GM18519 (cell line): Measurements from ENCODE around the gene ZNF837.
"Not testable (repeated sequence)": the region's sequence is repeated elsewhere in the genome, so short reads cannot be mapped to it uniquely, and the experiment has no call there.

ENCODE experiments used
- ATAC-seq: cut with Tn5 transposase; IDR thresholded peaks from one replicate; pipeline ENCODE4 v1.9.1; 2021; ENCODE audit warnings: mild to moderate bottlenecking, moderate library complexity; ENCODE audit not compliant: unreplicated experiment, low FRiP score

ZNF837 gene

DNA sequence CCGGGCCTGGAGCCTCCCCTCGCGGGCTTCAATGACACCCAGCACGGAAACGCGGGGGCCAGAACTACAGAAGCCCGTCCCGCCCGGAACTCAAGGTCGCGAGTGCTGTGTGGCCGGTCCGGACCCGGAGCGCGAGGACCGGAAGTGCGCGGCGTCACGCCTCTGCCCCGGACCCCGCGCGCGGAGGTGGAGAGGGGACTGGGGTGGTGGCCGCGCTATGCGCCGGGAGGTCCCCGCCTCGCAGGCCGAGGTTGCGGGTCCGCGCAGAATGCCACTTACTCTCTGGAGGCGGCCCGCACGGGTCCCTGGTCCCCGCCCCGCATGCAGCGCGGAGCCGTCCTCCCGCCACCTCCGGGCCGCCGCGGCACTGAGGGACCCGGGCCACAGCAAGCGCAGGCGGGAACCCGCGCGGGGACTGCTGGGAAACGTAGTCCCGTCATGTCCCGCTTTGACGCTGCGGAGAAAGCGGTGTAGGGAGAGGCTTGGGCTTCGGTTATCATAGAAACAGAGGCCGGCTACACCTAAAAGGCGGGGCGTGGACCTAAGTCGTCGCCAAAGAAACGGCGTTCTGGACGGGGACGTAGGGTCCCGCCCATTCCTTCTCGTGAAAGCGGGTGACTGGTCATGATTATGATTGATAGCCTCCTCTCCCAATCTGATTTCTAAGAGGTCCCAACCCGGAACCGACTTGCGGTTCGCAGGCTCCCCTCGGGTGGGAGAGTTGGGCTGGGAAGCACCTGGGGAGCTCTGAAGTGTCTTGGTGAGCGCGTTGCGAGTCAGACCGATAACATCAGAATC is at the start of gene ZNF837:
Gene ZNF837 (minus strand): TSS at position 369 of the 798 bp plus-strand sequence. CDS start 11,698 bp downstream, outside the sequence.
- ATAC-seq: peak; percentile 56

DNA sequence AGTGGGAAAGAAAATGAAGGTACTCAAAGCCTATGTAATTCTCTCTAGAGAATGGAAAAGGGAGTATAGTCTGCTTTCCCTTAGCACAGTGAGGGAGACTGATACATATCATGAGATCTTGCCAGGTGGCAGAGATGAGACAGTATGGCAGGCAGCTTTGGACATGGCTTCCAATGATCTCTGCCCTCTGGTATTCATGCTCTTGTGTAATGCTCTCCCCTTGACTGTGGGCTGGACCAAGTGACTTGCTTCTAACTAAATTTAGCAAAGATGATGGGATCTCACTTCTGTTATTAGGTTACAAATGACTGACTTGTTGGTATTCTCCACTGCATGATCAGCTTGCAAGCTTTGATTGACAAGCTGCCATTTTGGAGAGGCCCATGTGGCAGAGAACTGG is 48.9 kb upstream of the ZNF837 start:
- no peak for ATAC-seq

DNA sequence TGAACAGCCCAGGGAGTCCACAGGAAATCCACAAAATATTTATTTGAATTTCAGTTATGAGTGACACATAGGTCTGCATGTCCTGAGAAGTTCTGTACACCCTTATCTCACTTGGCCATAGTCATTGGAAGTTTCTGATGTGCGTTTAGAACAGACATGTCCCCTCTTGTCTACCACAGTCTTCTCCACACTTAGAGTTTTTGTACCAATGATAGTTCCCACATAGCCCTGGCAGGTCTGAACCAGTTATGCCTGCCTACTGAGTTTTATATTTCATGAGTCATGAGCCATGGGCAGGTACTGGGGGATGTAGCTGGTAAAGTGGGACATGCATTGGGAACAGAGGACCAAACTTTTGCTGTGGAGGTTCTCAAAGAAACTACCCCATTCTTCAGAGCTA is 47.8 kb upstream of the ZNF837 start:
- no peak for ATAC-seq

DNA sequence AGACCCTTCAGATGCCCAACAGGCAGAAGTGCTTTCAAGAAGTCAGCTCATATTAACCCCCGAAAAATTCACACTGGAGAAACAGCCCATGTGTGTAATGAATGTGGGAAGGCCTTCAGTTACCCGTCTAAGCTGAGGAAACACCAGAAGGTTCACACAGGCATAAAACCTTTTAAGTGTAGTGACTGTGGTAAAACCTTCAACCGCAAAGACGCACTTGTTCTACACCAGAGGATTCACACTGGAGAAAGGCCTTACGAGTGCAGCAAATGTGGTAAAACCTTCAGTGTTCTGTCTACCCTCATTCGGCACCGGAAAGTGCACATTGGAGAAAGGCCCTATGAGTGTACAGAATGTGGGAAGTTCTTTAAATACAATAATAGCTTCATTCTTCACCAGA is 36.2 kb upstream of the ZNF837 start:
- ATAC-seq: no peak

DNA sequence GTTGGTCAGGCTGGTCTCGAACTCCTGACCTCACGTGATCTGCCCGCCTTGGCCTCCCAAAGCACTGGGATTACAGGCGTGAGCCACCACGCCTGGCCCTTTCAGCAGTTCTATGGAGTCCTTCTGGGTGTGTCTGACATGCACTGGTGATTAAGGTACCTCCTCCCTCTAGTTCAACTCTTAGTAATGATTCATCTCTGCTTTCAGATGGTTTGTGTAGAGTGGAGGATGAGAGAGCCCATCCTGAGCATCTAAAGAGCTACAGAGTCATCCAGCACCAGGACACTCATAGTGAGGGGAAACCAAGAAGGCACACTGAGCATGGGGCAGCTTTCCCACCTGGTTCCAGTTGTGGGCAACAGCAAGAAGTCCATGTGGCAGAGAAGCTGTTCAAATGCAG is 35.8 kb upstream of the ZNF837 start:
- ATAC-seq: no peak

DNA sequence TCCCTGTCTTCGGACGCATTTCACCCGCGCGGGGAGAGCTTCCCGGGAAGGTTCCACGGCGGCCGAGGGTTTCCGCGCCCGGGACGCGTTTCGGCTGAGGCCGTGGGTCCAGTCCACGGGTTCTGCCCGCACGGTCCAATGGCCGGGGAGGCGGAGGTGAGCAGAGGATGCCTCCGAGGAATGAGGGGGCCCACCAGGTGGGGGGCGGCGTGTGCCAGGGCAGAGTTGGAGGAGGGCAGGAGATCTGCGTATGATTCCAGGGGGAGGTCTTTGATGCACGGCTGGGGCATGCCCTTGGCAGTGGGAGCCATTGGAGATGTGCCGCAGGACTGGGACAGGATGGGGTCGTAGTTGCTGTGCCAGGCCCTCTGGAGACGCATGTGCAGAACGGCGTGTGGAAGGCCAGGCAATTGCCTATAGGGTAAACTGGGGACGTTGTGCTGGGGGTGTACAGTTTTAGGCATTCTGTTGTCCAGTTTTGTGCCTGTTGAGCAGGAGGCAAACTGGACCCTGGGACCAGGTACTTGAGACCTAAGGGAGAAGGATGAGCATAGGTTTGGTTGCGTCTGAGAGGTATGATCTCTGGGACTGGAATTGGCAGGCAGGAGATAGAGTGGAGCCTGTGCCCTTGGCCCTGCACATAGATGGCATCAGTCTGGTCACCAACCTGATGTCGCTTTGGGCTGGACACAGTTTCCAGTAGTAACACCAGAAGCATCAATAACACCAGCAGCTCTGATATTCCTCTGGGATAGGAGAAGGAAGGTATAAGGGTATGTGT is 28.4 kb upstream of the ZNF837 start:
- no peak for ATAC-seq

DNA sequence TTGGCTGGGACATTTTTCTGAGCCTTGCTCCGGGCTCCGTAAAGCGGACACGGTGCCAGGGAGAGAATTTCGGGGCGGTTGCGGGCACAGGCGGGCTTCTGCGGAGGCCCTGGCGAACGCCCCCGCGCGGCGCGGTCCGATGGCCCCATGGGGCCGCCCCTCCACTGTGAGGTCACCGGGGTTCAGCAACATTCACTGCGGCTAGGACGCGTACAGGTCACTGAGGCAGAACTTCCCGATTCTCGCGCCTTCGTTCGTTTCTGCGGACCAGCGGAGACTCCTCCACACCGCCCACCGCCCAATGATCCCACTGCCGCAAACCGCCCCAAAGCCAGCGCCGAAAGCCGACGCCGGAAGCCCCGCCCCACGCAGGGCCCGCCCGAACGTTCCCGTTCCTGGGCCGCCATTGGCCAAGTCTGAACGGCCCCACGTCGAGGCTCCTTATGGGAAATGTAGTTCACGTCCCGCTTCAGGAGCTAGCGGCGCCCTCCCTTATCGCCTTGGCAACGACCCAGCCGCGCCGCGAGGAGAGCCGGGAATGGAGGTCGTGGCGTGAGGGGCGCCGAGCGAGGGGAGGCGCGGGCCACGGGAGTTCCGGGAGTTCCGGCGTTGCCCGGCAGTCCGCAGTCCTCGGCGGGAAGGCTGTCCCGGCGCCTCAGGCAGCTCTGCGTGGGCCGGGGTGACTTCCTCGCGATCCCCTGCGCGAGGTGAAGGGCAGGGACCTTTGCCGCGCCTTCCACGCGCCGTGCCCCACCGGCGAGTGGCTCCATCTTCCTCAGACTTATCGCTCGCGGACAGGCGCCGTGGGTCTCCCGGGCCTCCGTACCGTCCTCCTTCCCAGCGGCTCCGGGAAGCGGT is 27.6 kb upstream of the ZNF837 start, which contains the start of gene ZNF584:
Gene ZNF584 (plus strand): TSS at position 498 of the 858 bp plus-strand sequence. CDS start 499 bp downstream, outside the sequence.
- ATAC-seq: peak; percentile 75

DNA sequence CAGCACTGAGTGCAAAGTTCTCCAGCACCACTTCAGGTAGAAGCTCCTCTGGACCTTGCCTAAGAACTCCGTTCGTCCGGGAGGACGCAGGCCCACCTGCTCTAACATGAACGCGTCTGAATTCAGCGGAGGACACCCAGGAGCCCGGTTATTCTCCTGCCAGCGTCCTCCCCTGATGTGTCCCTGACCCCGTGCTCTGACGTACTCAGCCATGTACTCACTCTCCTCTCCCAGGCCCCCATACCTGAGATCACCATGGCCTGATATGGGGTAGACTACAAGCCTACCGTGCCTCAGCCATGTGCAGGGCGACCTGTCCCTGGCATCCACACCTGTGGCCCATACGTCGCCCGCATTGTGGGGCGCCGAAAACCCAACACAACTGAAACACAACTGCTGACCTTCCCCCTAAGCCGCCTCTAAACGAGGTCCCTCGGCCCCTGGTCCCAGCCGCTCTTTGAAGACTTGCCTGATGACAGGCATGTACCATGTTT is 26.9 kb upstream of the ZNF837 start:
- ATAC-seq: no peak

DNA sequence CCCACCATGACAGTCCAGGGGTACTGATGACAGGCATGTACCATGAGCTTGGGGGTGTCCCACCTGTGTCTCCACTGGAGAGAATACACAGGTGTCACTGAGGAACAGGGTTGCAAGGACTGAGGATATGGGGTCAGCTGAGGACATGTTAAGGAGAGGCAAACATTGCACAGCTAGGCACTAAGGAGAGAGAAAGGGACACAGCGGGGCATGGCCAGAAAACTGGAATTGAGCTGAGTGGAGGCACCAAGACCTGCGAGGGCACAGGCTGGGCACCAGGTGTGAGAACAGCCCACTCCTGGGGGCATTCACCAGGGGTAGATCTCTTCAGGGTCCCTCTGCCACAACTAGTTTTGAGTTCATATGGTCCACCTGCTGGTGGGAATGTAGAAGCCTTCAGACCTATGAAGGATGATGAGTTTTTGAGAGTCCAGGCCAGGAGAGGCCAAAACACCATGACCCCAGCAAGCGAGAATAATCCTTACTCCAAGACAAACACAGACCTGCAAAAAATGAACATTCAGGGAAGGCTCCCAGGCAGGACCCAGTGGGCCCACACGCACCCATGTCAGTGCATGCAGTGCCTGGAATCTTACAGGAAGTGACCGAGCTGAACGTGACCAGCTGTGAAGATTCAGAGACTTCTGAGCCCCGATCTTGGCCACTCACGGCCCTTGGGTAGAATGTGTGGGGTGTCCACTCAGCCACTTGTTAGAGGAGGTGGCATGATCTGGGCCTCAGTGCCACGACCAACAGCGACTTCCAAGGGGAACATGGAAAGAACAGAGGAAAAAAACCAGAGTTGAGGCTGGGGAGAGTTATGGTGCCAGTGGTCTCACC is 26.2 kb upstream of the ZNF837 start:
- ATAC-seq: no peak

DNA sequence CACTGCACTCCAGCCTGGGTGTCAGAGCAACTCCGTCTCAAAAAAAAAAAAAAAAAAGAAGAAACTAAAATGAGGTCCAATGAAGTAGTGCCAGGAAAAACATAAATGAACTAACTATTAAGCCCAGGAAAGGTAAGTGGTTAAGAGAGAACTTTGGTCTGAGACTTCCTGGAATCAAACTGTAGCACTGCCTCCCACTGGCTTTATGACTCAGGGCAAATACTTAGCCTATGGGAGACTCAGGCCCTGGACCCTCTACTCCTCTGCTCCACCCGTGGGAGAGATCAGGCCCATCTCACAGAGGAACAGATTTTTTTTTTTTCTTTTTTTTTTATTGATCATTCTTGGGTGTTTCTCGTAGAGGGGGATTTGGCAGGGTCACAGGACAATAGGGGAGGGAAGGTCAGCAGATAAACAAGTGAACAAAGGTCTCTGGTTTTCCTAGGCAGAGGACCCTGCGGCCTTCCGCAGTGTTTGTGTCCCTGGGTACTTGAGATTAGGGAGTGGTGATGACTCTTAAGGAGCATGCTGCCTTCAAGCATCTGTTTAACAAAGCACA is 23.2 kb upstream of the ZNF837 start:
- ATAC-seq: not testable (repeated sequence)

DNA sequence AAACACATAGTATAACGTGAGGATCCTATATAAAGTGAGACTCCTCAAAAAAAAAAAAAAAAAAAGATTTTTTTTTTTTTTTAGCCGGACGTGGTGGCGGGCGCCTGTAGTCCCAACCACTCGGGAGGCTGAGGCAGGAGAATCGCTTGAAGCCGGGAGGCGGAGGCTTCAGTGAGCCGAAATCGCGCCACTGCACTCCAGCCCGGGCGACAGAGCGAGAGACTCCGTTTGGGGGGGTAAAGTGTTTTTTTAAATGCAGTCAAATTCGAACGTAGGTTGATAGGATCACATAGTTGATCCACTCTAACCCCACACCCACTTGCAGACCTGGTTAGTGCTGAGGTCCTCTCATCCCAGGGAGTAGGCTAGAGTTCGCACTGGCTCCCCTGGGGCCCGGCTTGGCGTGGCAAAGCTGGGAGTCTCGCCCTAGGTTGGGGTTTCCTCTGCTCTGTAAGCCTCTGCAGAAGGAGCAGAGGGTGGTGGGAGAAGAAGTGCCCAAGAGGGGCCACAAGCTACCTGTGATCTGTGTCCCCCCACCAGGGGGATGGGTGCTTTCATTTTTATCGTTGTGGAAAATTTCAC is 21.1 kb upstream of the ZNF837 start:
- ATAC-seq: no peak

DNA sequence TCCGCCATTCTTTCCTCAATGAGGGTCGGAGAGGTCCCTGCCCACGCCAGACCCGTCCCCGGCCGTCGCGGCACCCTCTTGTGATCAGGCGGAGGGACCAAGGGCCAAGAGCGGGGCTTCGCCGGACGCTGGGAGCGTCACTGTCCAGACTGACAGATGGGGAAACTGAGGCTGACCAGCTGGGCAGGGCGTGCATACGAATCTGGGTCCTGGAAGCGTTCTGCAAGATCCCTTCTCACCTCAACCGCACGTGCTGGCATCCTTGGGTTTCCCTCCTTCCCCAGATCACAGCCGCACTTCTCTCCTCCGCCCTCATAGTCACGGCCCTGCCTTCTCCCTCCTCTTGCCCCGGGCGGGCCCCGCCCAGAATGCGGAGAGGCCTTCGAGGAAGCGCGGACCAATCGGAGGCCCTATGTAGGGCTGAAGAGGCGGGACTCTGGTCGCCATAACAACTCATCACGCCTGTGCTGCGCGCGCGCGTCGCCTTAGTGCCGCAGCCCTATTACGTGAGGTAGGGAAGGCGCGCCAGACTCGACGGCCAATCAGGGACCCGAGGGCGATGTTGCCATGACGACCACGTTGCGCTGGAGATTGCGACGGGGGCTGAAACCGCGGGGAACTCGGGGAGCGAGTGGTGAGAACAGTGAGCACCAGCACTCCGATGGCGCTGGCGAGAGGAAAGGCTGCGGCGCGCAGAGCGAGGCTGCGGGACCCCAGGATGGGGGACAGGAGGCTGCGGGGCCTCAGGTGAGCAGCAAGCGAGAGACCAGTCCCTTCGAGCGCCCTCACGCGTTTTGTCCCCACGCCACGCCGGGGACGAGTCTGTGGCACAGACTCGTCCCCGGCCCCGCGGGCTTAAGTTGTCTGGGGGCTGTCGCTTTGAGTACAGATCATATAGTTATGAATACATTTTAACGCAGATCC is 20.3 kb upstream of the ZNF837 start:
- peak; percentile 91 for ATAC-seq

DNA sequence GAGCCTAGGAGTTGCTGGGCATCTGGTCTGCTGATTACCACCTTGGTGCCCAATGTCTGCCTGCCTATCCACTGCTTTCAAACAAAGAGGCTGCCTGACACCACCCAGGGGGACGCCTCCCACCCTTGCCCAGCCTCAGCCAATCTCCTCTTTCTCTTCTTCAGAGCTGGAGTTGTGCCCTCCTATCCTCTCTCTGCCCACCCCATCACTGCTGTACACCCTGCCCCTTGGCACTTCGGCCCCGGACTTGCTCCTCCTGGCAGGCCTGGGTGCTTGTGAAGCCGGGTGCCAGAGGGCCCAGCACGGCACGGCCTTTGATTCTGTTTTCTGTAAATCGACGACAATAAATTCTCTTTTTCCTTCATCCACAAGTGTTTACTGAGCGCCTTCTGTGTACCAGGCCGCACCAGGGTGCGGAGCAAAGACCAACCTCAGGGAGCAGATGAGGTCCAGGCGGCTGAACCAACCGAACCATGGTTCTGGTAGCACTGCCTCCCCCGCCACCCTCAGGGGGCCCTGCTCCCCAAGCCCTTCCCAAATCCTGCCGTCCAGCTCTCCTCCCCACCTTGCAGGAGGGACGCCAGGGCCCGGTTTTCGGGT is 19.6 kb upstream of the ZNF837 start:
- no peak for ATAC-seq

DNA sequence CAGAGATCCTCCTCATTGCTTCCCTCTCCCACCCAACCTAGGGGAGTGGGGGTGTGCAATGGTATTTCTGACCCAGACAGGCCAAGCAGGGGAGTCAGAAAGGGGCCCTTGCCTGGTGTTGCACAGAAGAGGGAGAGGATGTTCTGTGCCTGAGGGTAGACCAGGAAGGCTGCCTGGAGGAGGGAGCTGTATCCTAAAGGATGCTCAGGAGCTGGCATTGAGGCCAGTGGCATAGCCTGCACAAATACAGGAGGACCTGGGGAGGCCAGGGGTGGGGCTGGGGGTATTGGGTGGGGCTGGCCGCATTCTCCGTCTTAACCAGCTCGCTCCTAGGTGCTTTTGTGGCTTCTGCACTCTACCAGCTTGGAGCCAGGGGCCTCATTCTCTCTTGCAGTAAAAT is 19.1 kb upstream of the ZNF837 start:
- ATAC-seq: no peak

DNA sequence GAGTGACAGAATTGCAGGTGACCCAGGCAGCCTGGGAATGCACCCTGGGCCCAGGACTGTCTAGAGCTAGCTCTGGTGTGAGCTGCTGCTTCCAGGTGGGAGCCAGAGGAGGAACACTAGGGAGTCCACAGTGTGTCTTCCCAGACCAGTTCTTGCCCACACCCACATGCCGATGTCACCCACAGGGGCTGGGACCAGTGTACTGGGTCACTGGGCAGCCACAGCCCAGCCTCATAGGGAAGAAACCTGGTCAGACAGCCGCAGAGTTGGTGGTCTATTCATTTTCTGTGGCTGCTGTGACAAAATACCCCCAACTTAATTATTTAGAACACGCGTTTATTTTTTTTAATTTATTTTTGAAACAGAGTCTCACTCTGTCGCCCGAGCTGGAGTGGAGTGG is 17.7 kb upstream of the ZNF837 start:
- ATAC-seq: no peak

DNA sequence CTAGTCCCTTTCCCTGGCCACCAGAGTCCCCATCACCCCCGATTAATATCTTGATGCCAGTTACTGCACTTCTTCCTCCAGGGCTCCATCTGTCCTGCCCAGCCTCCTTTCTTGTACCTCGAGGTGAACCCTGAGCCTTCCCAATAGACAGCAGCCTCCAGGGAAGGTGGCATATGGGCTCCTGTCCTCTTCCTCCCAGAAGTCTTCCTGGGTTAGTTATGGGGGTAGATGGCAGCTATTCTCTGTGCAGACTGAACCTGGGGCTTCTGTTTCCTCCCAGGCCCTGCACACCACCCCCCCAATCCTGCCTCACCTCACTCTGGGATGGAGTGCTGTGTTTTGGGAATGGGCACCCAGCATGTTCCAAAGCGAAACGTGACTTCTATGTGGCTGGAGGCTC is 17.3 kb upstream of the ZNF837 start:
- ATAC-seq: no peak

DNA sequence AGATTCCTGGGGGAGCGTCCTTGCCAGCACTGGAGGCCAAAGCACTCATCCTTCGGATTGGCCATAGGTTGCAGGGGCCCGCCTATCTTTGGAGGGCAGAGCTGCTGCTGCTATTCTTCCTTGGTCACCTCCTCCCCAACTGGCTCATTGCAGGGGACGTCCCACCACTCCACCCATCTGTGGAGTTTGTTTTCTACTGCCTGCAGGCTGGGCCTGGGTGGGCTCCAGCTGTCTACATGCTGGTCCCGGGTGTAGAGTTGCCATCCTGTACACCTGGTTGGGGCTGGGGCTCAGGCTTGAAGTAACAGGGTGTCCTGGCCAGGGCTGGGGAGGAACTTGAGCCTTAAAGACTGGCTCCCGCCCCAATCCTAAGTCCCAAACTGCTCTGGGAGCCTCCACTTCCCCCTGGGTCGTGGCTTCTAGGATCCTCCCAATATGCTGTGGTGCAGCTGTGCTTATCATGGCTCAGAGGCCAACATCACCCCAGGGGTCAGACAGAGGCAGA is 16.8 kb upstream of the ZNF837 start:
- ATAC-seq: no peak
